OCI-LY7 (cell line): ENCODE results near the gene MDC1. TPM values are rescaled to one million over a fixed set of nuclear protein-coding genes. Genes with fewer than 3 reads are reported as not detected.

ENCODE experiments used
- BruUV-seq: library from RNA; stranded (reverse); fragments of 400-500 nt; replicated peaks from 2 replicates; lab custom pipeline; 2021; lab: Mats Ljungman, UMichigan
- CTCF ChIA-PET: fragments of 300-600 bp; sonication (Branson Sonifier 250); formaldehyde crosslinking; loops from one replicate; lab custom pipeline; 2022; ENCODE audit warnings: antibody characterized with exemption; ENCODE audit not compliant: unreplicated experiment; lab: Charles Lee
- POLR2A ChIA-PET: fragments of 300-600 bp; sonication (Branson Sonifier 250); formaldehyde crosslinking; loops from one replicate; lab custom pipeline; 2022; ENCODE audit warnings: antibody characterized with exemption; lab: Charles Lee
- DNase-seq: peaks from one replicate; pipeline ENCODE4 v3.0.0-alpha.2; 2015; ENCODE audit warnings: low spot score
- H2AFZ ChIP-seq: fragments of 200-600 bp; sonication (generic), shearing (Covaris generic); 2 replicates; pipeline ENCODE4 v1.6.1; 2014; ENCODE audit warnings: mild to moderate bottlenecking, antibody characterized with exemption, low read length, moderate library complexity
- H3K27ac ChIP-seq: fragments of 200-600 bp; sonication (generic); 2 replicates; pipeline ENCODE4 v1.5.1; 2014; ENCODE audit warnings: mixed run types, low read depth, mild to moderate bottlenecking, moderate library complexity, low read length, inconsistent platforms; ENCODE audit not compliant: poor library complexity, severe bottlenecking
- H3K36me3 ChIP-seq: fragments of 200-600 bp; sonication (generic); 2 replicates; pipeline ENCODE4 v1.6.1; 2014; ENCODE audit warnings: mild to moderate bottlenecking, antibody characterized with exemption, low read length, moderate library complexity, mixed read lengths; ENCODE audit not compliant: insufficient read depth
- H3K4me1 ChIP-seq: fragments of 200-600 bp; sonication (generic); 2 replicates; pipeline ENCODE4 v1.5.1; 2014; ENCODE audit warnings: mild to moderate bottlenecking, low read length; ENCODE audit not compliant: insufficient read depth, poor library complexity, severe bottlenecking
- H3K4me2 ChIP-seq: fragments of 200-600 bp; sonication (generic); 2 replicates; pipeline ENCODE4 v1.6.1; 2014; ENCODE audit warnings: mild to moderate bottlenecking, low read length
- H3K4me3 ChIP-seq: fragments of 200-600 bp; sonication (generic); 2 replicates; pipeline ENCODE4 v1.5.1; 2014; ENCODE audit warnings: mild to moderate bottlenecking, low read depth, low read length; ENCODE audit not compliant: poor library complexity, severe bottlenecking
- H3K79me2 ChIP-seq: fragments of 200-600 bp; sonication (generic); 2 replicates; pipeline ENCODE4 v1.6.1; 2016; ENCODE audit warnings: low read depth, mild to moderate bottlenecking, low read length, moderate library complexity, mixed read lengths; ENCODE audit not compliant: insufficient read depth
- H3K9me2 ChIP-seq: fragments of 200-600 bp; sonication (generic); 2 replicates; pipeline ENCODE4 v1.6.1; 2016; ENCODE audit warnings: mild to moderate bottlenecking, low read length, mixed read lengths; ENCODE audit not compliant: insufficient read depth
- H3K9me3 ChIP-seq: fragments of 200-600 bp; sonication (generic); 2 replicates; pipeline ENCODE4 v1.6.1; 2014; ENCODE audit warnings: mild to moderate bottlenecking, mixed run types, low read length, mixed read lengths
- H4K20me1 ChIP-seq: fragments of 200-600 bp; sonication (generic); 2 replicates; pipeline ENCODE4 v1.6.1; 2014; ENCODE audit warnings: mild to moderate bottlenecking, antibody characterized with exemption, low read length, moderate library complexity, mixed read lengths; ENCODE audit not compliant: insufficient read depth
- EZH2phosphoT487 ChIP-seq: fragments of 200-600 bp; sonication (generic); IDR thresholded peaks from 2 replicates; pipeline ENCODE4 v1.6.1; 2018; ENCODE audit warnings: low read depth, borderline replicate concordance, mild to moderate bottlenecking, mixed run types, antibody characterized with exemption, low read length, moderate library complexity, mixed read lengths
- intact Hi-C: fragments of 100-400 bp; cut with micrococcal nuclease; formaldehyde crosslinking; loops from one replicate; pipeline ENCODE4 v1.10.0; 2022; ENCODE audit not compliant: unreplicated experiment
- total RNA-seq, 2 experiments: library from RNA; depleted of rRNA in 1 of 2; stranded (reverse); fragments of >200 nt in 1 of 2; shearing (Covaris generic) in 1 of 2; gene quantifications; 2 replicates each; pipeline ENCODE4 v1.2.3, GENCODE V29; 2014 to 2022
- TF ChIP-seq, protein P1 (sequence below): fragments of 200-600 bp; sonication (generic); conservative IDR thresholded peaks from 2 replicates; pipeline ENCODE4 v1.5.1; 2014; ENCODE audit warnings: mild to moderate bottlenecking, antibody characterized with exemption, low read length, moderate library complexity, mixed read lengths

The MDC1 gene
- total RNA-seq, 2 experiments from 2014 or later = 41.6 to 107 TPM

DNA sequence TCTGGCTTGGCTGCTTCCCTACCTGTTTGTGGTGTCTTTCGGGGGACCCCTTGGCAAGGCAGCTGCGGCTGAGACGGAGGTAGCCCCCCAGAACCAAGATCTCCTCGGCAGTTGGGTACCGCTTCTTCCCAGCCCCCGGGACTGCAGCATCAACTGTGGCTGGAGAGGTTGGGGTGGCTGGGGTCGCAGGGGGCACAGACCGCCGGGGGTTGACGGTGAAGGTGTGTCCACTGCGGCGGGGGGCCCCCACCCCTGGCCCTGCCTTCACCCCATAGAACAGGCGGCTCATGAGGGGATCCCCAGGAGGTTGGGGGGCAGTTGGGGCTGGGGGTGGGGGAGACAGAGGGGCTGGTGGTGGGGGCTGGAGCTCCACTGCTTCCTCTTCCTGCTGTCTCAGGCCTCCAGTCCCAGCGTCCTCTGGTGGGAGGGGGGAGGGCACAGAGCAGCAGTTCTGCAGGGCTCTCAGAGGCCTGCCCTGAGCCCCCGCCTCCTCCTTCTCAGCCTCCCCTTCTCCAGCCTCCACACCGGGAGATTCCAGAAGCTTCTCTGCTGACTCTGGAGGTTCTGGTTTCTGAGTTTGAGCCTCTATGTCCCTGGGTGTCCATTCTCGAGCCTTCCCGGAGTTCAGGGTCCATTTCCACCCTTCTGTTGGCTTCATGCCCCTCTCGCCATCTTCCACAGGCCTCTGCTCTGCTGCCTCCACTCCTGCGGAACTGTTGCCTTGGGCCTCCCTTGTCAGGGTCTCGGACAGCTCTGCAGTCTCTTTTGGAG, 32.5 kb downstream of the MDC1 start:
- Histone ChIP-seq H3K4me1 (peaks cover 43% of the 10 kb centered on the region), H3K27ac (peak overlapping the region; percentile 95), H3K4me2 (peak overlapping the region; percentile 99), H3K4me3 (peak overlapping the region; percentile 95), H3K36me3 (peaks cover 64% of the 10 kb centered on the region), H2AFZ (no peak overlapping the region), H3K9me2 (no peaks in the 10 kb centered on the region), H3K9me3 (no peaks in the 10 kb centered on the region), H4K20me1 (peaks cover 13% of the 10 kb centered on the region; the same call in 1 of the 2 replicates), H3K79me2 (peaks cover 92% of the 10 kb centered on the region)
- POLR2A ChIA-PET = interaction anchor here (0.8 to 2.7 kb wide), 4 partner anchors 9 to 38 kb away, joined by 4 to 14 read pairs (median 5); partner anchors contain the start of genes MDC1 and TUBB
- CTCF ChIA-PET = interaction anchor here (0.6 to 1.0 kb wide), 2 partner anchors 39 to 143 kb away, joined by 3 read pairs; no protein-coding TSS in a partner anchor
- TF ChIP-seq, protein P1, sequence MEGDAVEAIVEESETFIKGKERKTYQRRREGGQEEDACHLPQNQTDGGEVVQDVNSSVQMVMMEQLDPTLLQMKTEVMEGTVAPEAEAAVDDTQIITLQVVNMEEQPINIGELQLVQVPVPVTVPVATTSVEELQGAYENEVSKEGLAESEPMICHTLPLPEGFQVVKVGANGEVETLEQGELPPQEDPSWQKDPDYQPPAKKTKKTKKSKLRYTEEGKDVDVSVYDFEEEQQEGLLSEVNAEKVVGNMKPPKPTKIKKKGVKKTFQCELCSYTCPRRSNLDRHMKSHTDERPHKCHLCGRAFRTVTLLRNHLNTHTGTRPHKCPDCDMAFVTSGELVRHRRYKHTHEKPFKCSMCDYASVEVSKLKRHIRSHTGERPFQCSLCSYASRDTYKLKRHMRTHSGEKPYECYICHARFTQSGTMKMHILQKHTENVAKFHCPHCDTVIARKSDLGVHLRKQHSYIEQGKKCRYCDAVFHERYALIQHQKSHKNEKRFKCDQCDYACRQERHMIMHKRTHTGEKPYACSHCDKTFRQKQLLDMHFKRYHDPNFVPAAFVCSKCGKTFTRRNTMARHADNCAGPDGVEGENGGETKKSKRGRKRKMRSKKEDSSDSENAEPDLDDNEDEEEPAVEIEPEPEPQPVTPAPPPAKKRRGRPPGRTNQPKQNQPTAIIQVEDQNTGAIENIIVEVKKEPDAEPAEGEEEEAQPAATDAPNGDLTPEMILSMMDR = no peak
- no peak for TF ChIP-seq EZH2phosphoT487
- intact Hi-C loops = loop anchor here (5.0 to 10.0 kb wide), 2 partner anchors 67 to 810 kb away; partner anchors contain the start of genes MICB, MRPS18B and PPP1R10
- DNase-seq = peak; percentile 71
- BruUV-seq = no TSS peak

DNA sequence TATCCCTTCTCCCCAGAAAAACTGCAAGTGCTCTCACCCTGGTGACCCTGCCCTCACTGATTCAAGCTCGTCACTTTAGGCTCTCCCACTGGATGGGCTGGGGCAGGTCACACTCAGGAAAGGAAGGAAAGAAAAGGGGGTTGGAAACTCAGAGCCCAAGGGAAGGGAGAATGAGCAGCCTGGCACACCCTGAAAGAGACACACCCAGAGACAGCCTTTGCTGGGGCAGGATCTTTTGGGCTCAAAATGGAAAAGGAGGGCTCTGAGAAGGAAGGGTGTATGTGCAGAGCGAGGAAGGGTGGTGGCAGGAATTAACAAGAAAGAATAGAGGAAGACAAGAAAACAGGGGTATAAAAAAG, 33.1 kb downstream of the MDC1 start:
- TF ChIP-seq, protein P1 = no peak
- no peak for TF ChIP-seq EZH2phosphoT487
- no peaks in the 10 kb centered on the region for H3K9me2 ChIP-seq
- intact Hi-C loops = loop anchor here (10.0 kb wide), 1 partner anchor 811 kb away; the partner anchor contains the start of gene MICB
- peak overlapping the region; percentile 95 for H3K27ac ChIP-seq
- no peaks in the 10 kb centered on the region for H3K9me3 ChIP-seq
- peak overlapping the region; percentile 95 for H3K4me3 ChIP-seq
- peaks cover 13% of the 10 kb centered on the region; the same call in 1 of the 2 replicates for H4K20me1 ChIP-seq
- H3K79me2 ChIP-seq = peaks cover 92% of the 10 kb centered on the region
- peaks cover 70% of the 10 kb centered on the region for H3K36me3 ChIP-seq
- no TSS peak for BruUV-seq
- H2AFZ ChIP-seq = no peak overlapping the region
- H3K4me2 ChIP-seq = peak overlapping the region; percentile 99
- DNase-seq = no peak
- peaks cover 40% of the 10 kb centered on the region for H3K4me1 ChIP-seq
- CTCF ChIA-PET = no interaction called here
- POLR2A ChIA-PET = interaction anchor here (0.8 to 2.7 kb wide), 2 partner anchors 9 to 36 kb away, joined by 5 to 14 read pairs; partner anchors contain the start of gene TUBB
